ENCODE results near the gene UBL7. TPM values are rescaled to one million over a fixed set of nuclear protein-coding genes. Genes with fewer than 3 reads are reported as not detected.

UBL7 gene
- total RNA-seq, 2 experiments from 2014 or later = 29.5 to 44.1 TPM

DNA sequence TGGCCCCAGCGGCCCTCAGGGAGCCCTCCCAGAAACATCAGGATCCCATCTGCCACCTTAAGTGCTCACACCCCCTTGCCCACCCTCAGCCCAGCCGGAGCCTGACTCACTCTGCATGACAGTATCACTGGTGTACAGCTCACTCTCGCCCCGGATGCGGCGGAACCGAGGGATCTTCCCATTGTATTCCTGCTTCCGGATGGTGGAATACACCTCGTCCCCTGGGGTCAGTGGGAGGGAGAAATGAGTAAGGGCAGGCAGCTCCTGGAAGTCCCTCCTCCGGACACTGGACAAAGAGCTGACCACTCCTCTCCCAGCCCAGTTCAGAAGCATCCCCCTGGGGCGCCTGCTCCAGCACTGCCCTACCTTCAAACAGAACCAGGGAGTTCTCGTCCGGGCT is 43.7 kb downstream of the UBL7 start:
- ChIA-PET POLR2A (no interaction called here), CTCF (ENCODE audit: unreplicated experiment) (no interaction called here)
- no peaks in the 10 kb centered on the region for H4K20me1 ChIP-seq (ENCODE audit: insufficient read depth, low read length)
- peaks cover 24% of the 10 kb centered on the region for H3K4me1 ChIP-seq (ENCODE audit: insufficient read depth, low read length, poor library complexity, severe bottlenecking)
- H2AFZ ChIP-seq (ENCODE audit: low read length) = no peak overlapping the region
- H3K27ac ChIP-seq (ENCODE audit: low read depth, low read length, poor library complexity, severe bottlenecking) = no peak overlapping the region
- H3K4me3 ChIP-seq (ENCODE audit: low read depth, low read length, poor library complexity, severe bottlenecking) = no peak overlapping the region
- no peaks in the 10 kb centered on the region for H3K9me3 ChIP-seq (ENCODE audit: low read length)
- intact Hi-C loops (cut with micrococcal nuclease; ENCODE audit: unreplicated experiment) = no loop called here
- no peak for TF ChIP-seq EZH2phosphoT487 (IDR thresholded peaks at IDR 0.05; ENCODE audit: borderline replicate concordance, low read depth, low read length)
- TF ChIP-seq, protein P1, sequence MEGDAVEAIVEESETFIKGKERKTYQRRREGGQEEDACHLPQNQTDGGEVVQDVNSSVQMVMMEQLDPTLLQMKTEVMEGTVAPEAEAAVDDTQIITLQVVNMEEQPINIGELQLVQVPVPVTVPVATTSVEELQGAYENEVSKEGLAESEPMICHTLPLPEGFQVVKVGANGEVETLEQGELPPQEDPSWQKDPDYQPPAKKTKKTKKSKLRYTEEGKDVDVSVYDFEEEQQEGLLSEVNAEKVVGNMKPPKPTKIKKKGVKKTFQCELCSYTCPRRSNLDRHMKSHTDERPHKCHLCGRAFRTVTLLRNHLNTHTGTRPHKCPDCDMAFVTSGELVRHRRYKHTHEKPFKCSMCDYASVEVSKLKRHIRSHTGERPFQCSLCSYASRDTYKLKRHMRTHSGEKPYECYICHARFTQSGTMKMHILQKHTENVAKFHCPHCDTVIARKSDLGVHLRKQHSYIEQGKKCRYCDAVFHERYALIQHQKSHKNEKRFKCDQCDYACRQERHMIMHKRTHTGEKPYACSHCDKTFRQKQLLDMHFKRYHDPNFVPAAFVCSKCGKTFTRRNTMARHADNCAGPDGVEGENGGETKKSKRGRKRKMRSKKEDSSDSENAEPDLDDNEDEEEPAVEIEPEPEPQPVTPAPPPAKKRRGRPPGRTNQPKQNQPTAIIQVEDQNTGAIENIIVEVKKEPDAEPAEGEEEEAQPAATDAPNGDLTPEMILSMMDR (conservative IDR thresholded peaks at IDR 0.05; ENCODE audit: low read length) = no peak
- no peak overlapping the region for H3K4me2 ChIP-seq (ENCODE audit: low read length)
- H3K9me2 ChIP-seq (ENCODE audit: insufficient read depth, low read length) = no peaks in the 10 kb centered on the region
- no peaks in the 10 kb centered on the region for H3K79me2 ChIP-seq (ENCODE audit: insufficient read depth, low read depth, low read length)
- no peak for DNase-seq (ENCODE audit: low spot score)
- BruUV-seq (replicated peaks) = no TSS peak
- H3K36me3 ChIP-seq (ENCODE audit: insufficient read depth, low read length) = no peaks in the 10 kb centered on the region

DNA sequence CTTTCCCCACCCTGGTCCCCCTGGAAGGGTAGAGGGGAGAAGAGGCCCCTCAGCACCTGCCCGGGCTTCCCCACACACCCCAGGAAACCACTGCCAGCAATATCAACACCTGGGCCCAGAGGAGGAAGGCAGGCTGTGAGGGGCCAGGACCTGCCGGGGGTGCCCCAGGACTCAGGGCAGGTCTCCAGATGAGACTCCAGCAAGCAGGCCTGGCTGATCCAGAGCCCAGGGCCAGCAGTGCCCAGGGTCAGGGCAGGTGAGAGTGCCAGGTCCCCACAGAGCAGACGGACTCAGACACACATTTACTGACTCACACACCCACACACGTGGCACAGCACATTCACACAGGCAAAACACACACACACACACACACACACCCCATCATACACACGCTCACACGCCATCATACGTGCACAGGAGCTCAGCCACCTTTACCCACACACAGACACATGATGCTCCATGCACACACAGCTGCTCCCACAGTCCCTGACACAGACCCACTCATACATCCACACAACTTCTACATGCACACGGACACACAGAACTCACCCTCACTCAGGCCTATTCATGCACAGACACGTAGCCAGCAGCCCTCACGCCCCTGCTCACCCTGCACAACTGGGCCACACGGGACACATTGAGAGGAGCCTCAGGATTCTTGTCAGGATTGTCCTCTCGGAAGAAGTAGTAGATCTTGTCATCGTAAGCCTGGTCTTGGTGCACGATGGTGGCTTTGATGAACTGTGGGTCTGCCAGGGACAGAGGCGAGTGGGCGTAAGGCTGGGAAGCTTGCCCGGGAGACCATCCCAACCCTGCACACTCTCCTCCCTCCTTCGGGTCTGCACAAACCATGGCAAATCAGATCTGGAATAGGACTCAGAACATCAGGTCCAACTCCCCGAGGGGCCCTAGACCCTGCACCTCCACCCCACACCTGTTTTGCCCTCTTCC is 44.7 kb downstream of the UBL7 start:
- TF ChIP-seq EZH2phosphoT487 (IDR thresholded peaks at IDR 0.05; ENCODE audit: borderline replicate concordance, low read depth, low read length) = no peak
- TF ChIP-seq, protein P1 (conservative IDR thresholded peaks at IDR 0.05; ENCODE audit: low read length) = no peak
- POLR2A ChIA-PET = no interaction called here
- H3K36me3 ChIP-seq (ENCODE audit: insufficient read depth, low read length) = no peaks in the 10 kb centered on the region

More for the DNA sequence above, 44.7 kb downstream of the UBL7 start:
- Histone ChIP-seq H4K20me1 (ENCODE audit: insufficient read depth, low read length) (no peaks in the 10 kb centered on the region), H3K79me2 (ENCODE audit: insufficient read depth, low read depth, low read length) (no peaks in the 10 kb centered on the region), H3K4me2 (ENCODE audit: low read length) (no peak overlapping the region; the same call in 1 of the 2 replicates), H3K9me2 (ENCODE audit: insufficient read depth, low read length) (no peaks in the 10 kb centered on the region), H2AFZ (ENCODE audit: low read length) (no peak overlapping the region), H3K4me3 (ENCODE audit: low read depth, low read length, poor library complexity, severe bottlenecking) (no peak overlapping the region), H3K27ac (ENCODE audit: low read depth, low read length, poor library complexity, severe bottlenecking) (no peak overlapping the region), H3K9me3 (ENCODE audit: low read length) (no peaks in the 10 kb centered on the region), H3K4me1 (ENCODE audit: insufficient read depth, low read length, poor library complexity, severe bottlenecking) (peaks cover 24% of the 10 kb centered on the region)
- CTCF ChIA-PET (ENCODE audit: unreplicated experiment) = no interaction called here
- no peak for DNase-seq (ENCODE audit: low spot score)
- intact Hi-C loops (cut with micrococcal nuclease; ENCODE audit: unreplicated experiment) = no loop called here
- BruUV-seq (replicated peaks) = no TSS peak
